Spleen (tissue), 11 donors: ENCODE data around the gene ITGA1. TPM values are rescaled to one million over a fixed set of nuclear protein-coding genes. Genes with fewer than 3 reads are reported as not detected.

Experiments
- DNase-seq: peaks from one replicate; pipeline ENCODE4 v3.0.0-alpha.2; 2020
- H3K27ac ChIP-seq, 8 donors: fragments of 200-600 bp; sonication (generic) in 7 of 8; 1 replicate in 4 of 8; 2 replicates in 4 of 8; pipeline versions ENCODE4 v1.5.0 to v1.8.0; 2016 to 2021; ENCODE audit warnings: inconsistent platforms in 4 of 8, mild to moderate bottlenecking in 4 of 8, moderate library complexity in 1 of 8
- H3K27me3 ChIP-seq, 7 donors: fragments of 200-600 bp; sonication (generic) in 6 of 7; replicated peaks in 1 of 7; 1 replicate in 4 of 7; 2 replicates in 3 of 7; pipeline versions ENCODE4 v1.5.0 to v1.8.0; 2016 to 2021; ENCODE audit warnings: inconsistent platforms in 3 of 7, mild to moderate bottlenecking in 1 of 7
- H3K36me3 ChIP-seq, 6 donors: fragments of 200-600 bp; sonication (generic) in 5 of 6; 1 replicate in 4 of 6; 2 replicates in 2 of 6; pipeline versions ENCODE4 v1.5.0 to v1.8.0; 2016 to 2021; ENCODE audit warnings: inconsistent platforms in 2 of 6
- H3K4me1 ChIP-seq, 6 donors: fragments of 200-600 bp; sonication (generic) in 5 of 6; 1 replicate in 3 of 6; 2 replicates in 3 of 6; pipeline versions ENCODE4 v1.5.0 to v1.8.0; 2016 to 2021; ENCODE audit warnings: inconsistent platforms in 3 of 6
- H3K4me3 ChIP-seq, 8 donors: fragments of 200-600 bp; sonication (generic) in 7 of 8; 1 replicate in 4 of 8; 2 replicates in 4 of 8; pipeline versions ENCODE4 v1.5.0 to v1.8.0; 2016 to 2021; ENCODE audit warnings: inconsistent platforms in 4 of 8, mild to moderate bottlenecking in 4 of 8, moderate library complexity in 2 of 8
- H3K9me3 ChIP-seq, 8 donors: fragments of 200-600 bp; sonication (generic) in 7 of 8; 1 replicate in 4 of 8; 2 replicates in 4 of 8; pipeline versions ENCODE4 v1.5.0 to v1.8.0; 2016 to 2021; ENCODE audit warnings: inconsistent platforms in 4 of 8
- POLR2A ChIP-seq, 3 donors: fragments of 450-650 bp; IDR thresholded peaks; one replicate each; pipeline ENCODE4 v1.5.1; 2017; ENCODE audit warnings: antibody characterized with exemption in 3 of 3, mild to moderate bottlenecking in 1 of 3
- POLR2AphosphoS5 ChIP-seq, 3 donors: sonication (generic); formaldehyde crosslinking; IDR thresholded peaks; one replicate each; pipeline ENCODE4 v1.5.1; 2017; ENCODE audit warnings: antibody characterized with exemption in 3 of 3
- WGBS, 5 donors: extraction: QIAGEN DNeasy Blood & Tissue Kit in 3 of 5; methylation state at CpG; one replicate each; pipeline versions ENCODE4 v1.1.5 to v1.1.7; 2013 to 2018; 5-methylcytosine and 5-hydroxymethylcytosine counted together
- intact Hi-C: fragments of 100-400 bp; cut with DNase I; formaldehyde crosslinking; loops from one replicate; pipeline ENCODE4 v1.15.0; 2023; ENCODE audit warnings: low total_unique reads
- polyA plus RNA-seq, 3 donors: library from polyadenylated mRNA; stranded (reverse); fragments of 200-250 nt; gene quantifications; one replicate each; pipeline ENCODE4 v1.2.1, GENCODE V29; 2013
- total RNA-seq, 7 donors: library from RNA; depleted of rRNA in 3 of 7; stranded (reverse); fragments of >200 nt in 3 of 7; fragmentation: NEBNext Ultra II Directional in 4 of 7; extraction: Animal tissue kit (Norgen Biotek cat#: 25700) in 4 of 7; gene quantifications; one replicate each; pipeline versions ENCODE4 v1.1.0 to v1.2.1, GENCODE V29; 2016 to 2021
- TF ChIP-seq, protein P1 (sequence below), 11 experiments: fragments of 200-600 bp in 7 of 11; fragments of 450-650 bp in 4 of 11; sonication (generic) in 4 of 11; IDR thresholded peaks in 8 of 11; conservative IDR thresholded peaks in 3 of 11; 1 replicate in 7 of 11; 2 replicates in 4 of 11; pipeline versions ENCODE4 v1.4.0 to v1.8.0; 2016 to 2021; ENCODE audit warnings: antibody characterized with exemption in 11 of 11, inconsistent platforms in 4 of 11, mild to moderate bottlenecking in 1 of 11
- donor health status: healthy with polysubstance abuse.
- donor health status: DM: no; HTN: no; CAD: no; lungs with moderate emphysema.
- donor health status: DM: no; HTN: no; CAD: no.
- donor health status: Bipolar disorder and iron deficiency.
- donor health status: healthy.
- donor health status: DM: no; HTN: no; CAD: no.
- donor health status: DM: yes; HTN: yes; CAD: no.

ITGA1 gene
- total and polyA plus RNA-seq, 10 donors: 8.3 to 505 (median 289) TPM

DNA sequence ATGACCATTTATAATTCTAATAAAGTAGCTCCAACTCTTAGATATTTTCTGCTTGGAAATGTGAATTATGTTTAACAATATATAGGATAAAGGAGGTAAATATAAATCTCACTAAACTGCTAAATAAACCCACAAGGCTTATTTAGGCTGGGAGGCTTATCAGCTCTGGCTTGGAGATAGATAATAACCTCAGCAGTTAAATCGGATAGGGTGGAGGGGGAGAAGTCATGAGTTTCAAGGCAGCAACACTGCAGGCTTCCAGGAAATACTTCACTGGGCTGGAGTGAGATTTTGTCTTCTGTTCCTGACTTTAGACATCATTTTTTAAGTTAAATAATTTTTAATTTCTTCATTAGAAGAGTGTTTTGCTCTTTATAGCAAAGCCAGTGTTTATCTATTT, 121.5 kb downstream of the ITGA1 start:
- peak in 1 of 3 donors; percentile 19 for TF ChIP-seq POLR2AphosphoS5 (IDR thresholded peaks at IDR 0.05)
- TF ChIP-seq POLR2A (IDR thresholded peaks at IDR 0.05): no peak
- intact Hi-C loops: no loop called here
- Histone ChIP-seq H3K27ac (peak overlapping the region; percentile 1 to 72 (median 58)), H3K4me3 (no peak overlapping the region), H3K4me1 (peaks cover 6 to 37% (median 16%) of the 10 kb centered on the region in 6 donors), H3K9me3 (no peaks in the 10 kb centered on the region), H3K27me3 (no peaks in the 10 kb centered on the region), H3K36me3 (peaks cover 0 to 31% (median 5%) of the 10 kb centered on the region in 6 donors)
- DNase-seq: no peak
- WGBS, 5 donors: 29 to 41% (median 37%) methylated on average over 1 of the region's 1 CpG

DNA sequence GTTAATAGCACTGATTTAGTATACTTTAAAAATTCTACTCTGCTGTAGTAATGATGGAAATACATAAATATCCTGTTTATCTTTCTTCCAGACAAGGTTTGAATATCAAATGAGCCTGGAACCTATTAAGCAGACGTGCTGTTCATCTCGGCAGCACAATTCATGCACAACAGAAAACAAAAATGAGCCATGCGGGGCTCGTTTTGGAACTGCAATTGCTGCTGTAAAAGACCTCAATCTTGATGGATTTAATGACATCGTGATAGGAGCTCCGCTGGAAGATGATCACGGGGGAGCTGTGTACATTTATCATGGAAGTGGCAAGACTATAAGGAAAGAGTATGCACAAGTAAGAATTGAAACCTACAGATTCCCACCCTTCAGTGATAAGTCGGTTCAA, 122.4 kb downstream of the ITGA1 start:
- Histone ChIP-seq H3K36me3 (peaks cover 0 to 27% (median 5%) of the 10 kb centered on the region in 6 donors), H3K27me3 (no peaks in the 10 kb centered on the region), H3K27ac (peak overlapping the region; percentile 1 to 72 (median 58)), H3K4me1 (peaks cover 10 to 45% (median 18%) of the 10 kb centered on the region in 6 donors), H3K9me3 (no peaks in the 10 kb centered on the region), H3K4me3 (no peak overlapping the region)
- no peak for TF ChIP-seq POLR2AphosphoS5 (IDR thresholded peaks at IDR 0.05)
- TF ChIP-seq, protein P1, sequence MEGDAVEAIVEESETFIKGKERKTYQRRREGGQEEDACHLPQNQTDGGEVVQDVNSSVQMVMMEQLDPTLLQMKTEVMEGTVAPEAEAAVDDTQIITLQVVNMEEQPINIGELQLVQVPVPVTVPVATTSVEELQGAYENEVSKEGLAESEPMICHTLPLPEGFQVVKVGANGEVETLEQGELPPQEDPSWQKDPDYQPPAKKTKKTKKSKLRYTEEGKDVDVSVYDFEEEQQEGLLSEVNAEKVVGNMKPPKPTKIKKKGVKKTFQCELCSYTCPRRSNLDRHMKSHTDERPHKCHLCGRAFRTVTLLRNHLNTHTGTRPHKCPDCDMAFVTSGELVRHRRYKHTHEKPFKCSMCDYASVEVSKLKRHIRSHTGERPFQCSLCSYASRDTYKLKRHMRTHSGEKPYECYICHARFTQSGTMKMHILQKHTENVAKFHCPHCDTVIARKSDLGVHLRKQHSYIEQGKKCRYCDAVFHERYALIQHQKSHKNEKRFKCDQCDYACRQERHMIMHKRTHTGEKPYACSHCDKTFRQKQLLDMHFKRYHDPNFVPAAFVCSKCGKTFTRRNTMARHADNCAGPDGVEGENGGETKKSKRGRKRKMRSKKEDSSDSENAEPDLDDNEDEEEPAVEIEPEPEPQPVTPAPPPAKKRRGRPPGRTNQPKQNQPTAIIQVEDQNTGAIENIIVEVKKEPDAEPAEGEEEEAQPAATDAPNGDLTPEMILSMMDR (IDR thresholded peaks at IDR 0.05 in 8 of 11, conservative IDR thresholded peaks at IDR 0.05 in 3 of 11): no peak
- TF ChIP-seq POLR2A (IDR thresholded peaks at IDR 0.05): no peak
- intact Hi-C loops: loop anchor here (10.0 kb wide), 1 partner anchor 245 kb away; no protein-coding TSS in a partner anchor
- WGBS, 5 donors: 65 to 74% (median 74%) methylated on average over 8 of the region's 8 CpGs
- no peak for DNase-seq

DNA sequence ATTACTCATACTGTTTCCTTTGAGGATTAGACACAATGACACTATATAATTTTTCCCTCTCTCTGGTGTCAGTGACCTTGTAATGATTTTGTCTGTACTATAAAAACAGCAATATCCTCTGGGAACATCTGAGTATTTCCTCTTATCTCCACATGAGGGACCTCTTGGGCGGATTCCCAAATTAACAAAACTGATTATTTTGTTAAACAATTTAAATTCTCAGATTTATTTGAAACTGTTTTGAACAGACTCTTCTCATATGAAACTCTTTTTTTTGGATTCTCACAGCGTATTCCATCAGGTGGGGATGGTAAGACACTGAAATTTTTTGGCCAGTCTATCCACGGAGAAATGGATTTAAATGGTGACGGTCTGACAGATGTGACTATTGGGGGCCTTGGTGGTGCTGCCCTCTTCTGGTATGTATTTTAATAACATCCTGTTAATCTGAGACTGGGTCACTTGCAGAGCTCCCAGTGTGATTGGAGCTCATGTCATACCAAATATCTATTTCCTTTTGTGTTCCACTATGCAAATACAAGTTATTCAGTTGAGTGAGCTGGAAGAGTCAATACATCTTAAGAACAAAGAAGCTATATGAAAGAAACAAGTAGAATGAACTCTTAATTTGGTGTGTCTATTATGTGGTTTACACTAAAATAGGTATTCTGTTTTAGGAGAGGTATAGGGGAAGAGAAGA, 127.6 kb downstream of the ITGA1 start:
- DNase-seq: no peak

DNA sequence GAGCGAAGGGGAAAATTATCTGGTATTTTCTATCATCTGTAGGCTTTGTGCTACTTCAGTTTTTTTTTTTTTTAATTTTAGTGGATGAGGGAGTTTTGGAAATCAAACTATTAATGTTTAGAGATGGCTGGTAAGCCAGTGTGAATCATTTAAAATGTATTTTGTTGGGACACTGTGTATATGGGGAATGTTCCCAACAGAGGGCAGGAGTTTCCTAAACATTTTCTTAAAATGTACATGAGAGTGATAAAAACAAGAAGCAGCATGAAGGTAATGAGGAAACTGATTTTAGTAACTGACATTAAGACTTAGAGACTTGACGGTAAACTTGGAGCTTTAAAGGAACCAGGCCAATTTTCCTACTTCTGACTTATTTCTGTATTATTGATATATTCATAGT, 133.2 kb downstream of the ITGA1 start:
- Histone ChIP-seq H3K27ac (peak overlapping the region in 2 of 8 donors; percentile 6 to 46), H3K4me1 (peaks cover 0 to 10% (median under 1%) of the 10 kb centered on the region in 6 donors), H3K9me3 (no peaks in the 10 kb centered on the region), H3K36me3 (peaks cover 0 to 84% (median 3%) of the 10 kb centered on the region in 6 donors), H3K27me3 (no peaks in the 10 kb centered on the region), H3K4me3 (no peak overlapping the region)
- WGBS, 5 donors: 82 to 96% (median 85%) methylated on average over 2 of the region's 2 CpGs
- no peak for DNase-seq
- intact Hi-C loops: no loop called here
- TF ChIP-seq POLR2AphosphoS5 (IDR thresholded peaks at IDR 0.05): no peak
- no peak for TF ChIP-seq POLR2A (IDR thresholded peaks at IDR 0.05)
- TF ChIP-seq, protein P1 (IDR thresholded peaks at IDR 0.05 in 8 of 11, conservative IDR thresholded peaks at IDR 0.05 in 3 of 11): no peak

More for the DNA sequence above, 127.6 kb downstream of the ITGA1 start:
- Histone ChIP-seq H3K36me3 (peaks cover 0 to 41% (median 0%) of the 10 kb centered on the region in 6 donors), H3K27ac (peak overlapping the region in 7 of 8 donors; percentile 1 to 63 (median 42)), H3K4me3 (peak overlapping the region in 1 of 8 donors; percentile 44), H3K9me3 (no peaks in the 10 kb centered on the region), H3K27me3 (no peaks in the 10 kb centered on the region), H3K4me1 (peaks cover 5 to 30% (median 13%) of the 10 kb centered on the region in 6 donors)
- TF ChIP-seq, protein P1 (IDR thresholded peaks at IDR 0.05 in 8 of 11, conservative IDR thresholded peaks at IDR 0.05 in 3 of 11): peak; percentile 30 to 80 (median 69)
- TF ChIP-seq POLR2AphosphoS5 (IDR thresholded peaks at IDR 0.05): peak in 1 of 3 donors; percentile 17
- TF ChIP-seq POLR2A (IDR thresholded peaks at IDR 0.05): no peak
- intact Hi-C loops: loop anchor here (10.0 kb wide), 1 partner anchor 251 kb away; no protein-coding TSS in a partner anchor
- 5 to 8% (median 6%) methylated on average over 4 of the region's 4 CpGs for WGBS, 5 donors
